Fibroblast of lung (primary cell): ENCODE data around the gene IGFALS. TPM values are rescaled to one million over a fixed set of nuclear protein-coding genes. Genes with fewer than 3 reads are reported as not detected.

Source experiments
- DNase-seq, 2 donors: peaks; one replicate each; pipeline versions ENCODE4 v3.0.0 to v3.0.0-alpha.2; 2010; ENCODE audit warnings: low read depth in 2 of 2
- H2AFZ ChIP-seq: 2 replicates; pipeline ENCODE4 v1.5.1; 2012; ENCODE audit warnings: low read length, control low read depth, inconsistent platforms
- H3K27ac ChIP-seq: 2 replicates; pipeline ENCODE4 v1.5.1; 2011; ENCODE audit warnings: low read length, control low read depth; ENCODE audit not compliant: insufficient read depth
- H3K27me3 ChIP-seq: 2 replicates; pipeline ENCODE4 v1.5.1; 2011; ENCODE audit warnings: mild to moderate bottlenecking, low read length; ENCODE audit not compliant: control insufficient read depth, insufficient read depth
- H3K36me3 ChIP-seq: 2 replicates; pipeline ENCODE4 v1.5.1; 2011; ENCODE audit warnings: low read length; ENCODE audit not compliant: control insufficient read depth, insufficient read depth
- H3K4me1 ChIP-seq: 2 replicates; pipeline ENCODE4 v1.5.1; 2011; ENCODE audit warnings: low read length; ENCODE audit not compliant: control insufficient read depth, insufficient read depth; ENCODE audit errors: extremely low read depth
- H3K4me2 ChIP-seq: 2 replicates; pipeline ENCODE4 v1.5.1; 2011; ENCODE audit warnings: low read length, control low read depth; ENCODE audit not compliant: insufficient read depth; ENCODE audit errors: extremely low read depth
- H3K4me3 ChIP-seq, 4 experiments: fragments of 200-600 bp in 1 of 4; sonication (generic) in 1 of 4; replicated peaks in 1 of 4; 2 replicates each; pipeline ENCODE4 v1.5.1; 2011 to 2016; ENCODE audit warnings: low read length in 4 of 4, low read depth in 3 of 4, mild to moderate bottlenecking in 3 of 4, control low read depth in 2 of 4, inconsistent platforms in 1 of 4, mixed read lengths in 1 of 4; ENCODE audit not compliant: insufficient read depth in 1 of 4; ENCODE audit errors: control extremely low read depth in 1 of 4
- H3K79me2 ChIP-seq: 2 replicates; pipeline ENCODE4 v1.5.1; 2012; ENCODE audit warnings: mild to moderate bottlenecking, low read length, inconsistent platforms; ENCODE audit not compliant: control insufficient read depth, insufficient read depth
- H3K9ac ChIP-seq: 2 replicates; pipeline ENCODE4 v1.5.1; 2011; ENCODE audit warnings: mild to moderate bottlenecking, low read length, control low read depth; ENCODE audit not compliant: insufficient read depth
- H3K9me3 ChIP-seq: 2 replicates; pipeline ENCODE4 v1.5.1; 2012; ENCODE audit warnings: low read depth, low read length; ENCODE audit not compliant: control insufficient read depth, insufficient read depth
- H4K20me1 ChIP-seq: 2 replicates; pipeline ENCODE4 v1.5.1; 2011; ENCODE audit warnings: low read length; ENCODE audit not compliant: control insufficient read depth, insufficient read depth; ENCODE audit errors: extremely low read depth
- EZH2 ChIP-seq: IDR thresholded peaks from 2 replicates; pipeline ENCODE4 v1.5.1; 2012; ENCODE audit warnings: low read length, control low read depth, mild to moderate bottlenecking; ENCODE audit errors: missing control alignments
- polyA plus RNA-seq, 2 donors: library from polyadenylated mRNA; depleted of rRNA in 1 of 2; stranded (reverse) in 1 of 2; unstranded in 1 of 2; fragments of >200 nt; gene quantifications; 2 replicates each; pipeline ENCODE4 v1.2.1, GENCODE V29; 2011 to 2012; ENCODE audit warnings: missing spikeins in 1 of 2
- total RNA-seq: library from RNA; depleted of rRNA; stranded (reverse); fragments of >200 nt; gene quantifications from 2 replicates; pipeline ENCODE4 v1.2.1, GENCODE V29; 2014
- TF ChIP-seq, protein P1 (sequence below), 2 donors: IDR thresholded peaks in 1 of 2; conservative IDR thresholded peaks in 1 of 2; 1 replicate in 1 of 2; 2 replicates in 1 of 2; pipeline ENCODE4 v1.5.1; 2011 to 2012; ENCODE audit warnings: low read length in 2 of 2, control low read depth in 1 of 2, inconsistent platforms in 1 of 2, low read depth in 1 of 2, mild to moderate bottlenecking in 1 of 2

Gene IGFALS
- total and polyA plus RNA-seq, 2 donors (not counting 1 experiment from before 2014, with no cell fraction given) = not detected

DNA sequence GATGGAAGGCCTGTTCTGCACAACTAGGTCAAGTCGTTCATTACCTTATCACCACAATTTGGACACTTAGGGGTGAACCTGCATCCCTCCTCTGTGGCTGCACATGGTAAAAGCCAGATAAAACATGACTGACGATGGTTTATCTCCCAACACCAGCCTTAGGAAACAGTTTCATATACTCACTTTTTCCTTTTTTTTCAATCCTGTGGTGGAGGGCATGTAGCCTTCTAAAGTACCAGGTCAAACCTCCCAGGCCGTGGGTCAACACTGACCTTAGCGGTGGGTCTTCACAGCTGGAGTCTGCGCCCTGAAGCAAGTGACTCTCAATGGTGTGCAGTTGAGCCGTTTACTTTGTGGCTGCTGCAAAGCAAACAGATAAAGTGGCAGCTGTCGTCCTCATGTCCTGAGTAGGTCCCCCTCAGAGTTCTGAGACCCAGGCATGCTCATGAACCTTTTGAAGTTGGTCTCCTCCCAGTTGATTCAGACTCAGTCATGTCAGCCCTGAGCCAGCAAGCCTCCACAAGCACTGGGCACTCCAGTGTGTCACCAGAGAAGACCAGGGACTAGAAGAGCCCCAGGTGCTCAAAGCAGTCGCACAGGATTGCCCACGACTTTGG lies 39.4 kb upstream of the IGFALS start:
- H3K4me3 ChIP-seq = no peak overlapping the region
- H3K27me3 ChIP-seq = no peaks in the 10 kb centered on the region
- TF ChIP-seq, protein P1, sequence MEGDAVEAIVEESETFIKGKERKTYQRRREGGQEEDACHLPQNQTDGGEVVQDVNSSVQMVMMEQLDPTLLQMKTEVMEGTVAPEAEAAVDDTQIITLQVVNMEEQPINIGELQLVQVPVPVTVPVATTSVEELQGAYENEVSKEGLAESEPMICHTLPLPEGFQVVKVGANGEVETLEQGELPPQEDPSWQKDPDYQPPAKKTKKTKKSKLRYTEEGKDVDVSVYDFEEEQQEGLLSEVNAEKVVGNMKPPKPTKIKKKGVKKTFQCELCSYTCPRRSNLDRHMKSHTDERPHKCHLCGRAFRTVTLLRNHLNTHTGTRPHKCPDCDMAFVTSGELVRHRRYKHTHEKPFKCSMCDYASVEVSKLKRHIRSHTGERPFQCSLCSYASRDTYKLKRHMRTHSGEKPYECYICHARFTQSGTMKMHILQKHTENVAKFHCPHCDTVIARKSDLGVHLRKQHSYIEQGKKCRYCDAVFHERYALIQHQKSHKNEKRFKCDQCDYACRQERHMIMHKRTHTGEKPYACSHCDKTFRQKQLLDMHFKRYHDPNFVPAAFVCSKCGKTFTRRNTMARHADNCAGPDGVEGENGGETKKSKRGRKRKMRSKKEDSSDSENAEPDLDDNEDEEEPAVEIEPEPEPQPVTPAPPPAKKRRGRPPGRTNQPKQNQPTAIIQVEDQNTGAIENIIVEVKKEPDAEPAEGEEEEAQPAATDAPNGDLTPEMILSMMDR (conservative IDR thresholded peaks at IDR 0.05 in 1 of 2, IDR thresholded peaks at IDR 0.05 in 1 of 2; ENCODE audit: low read depth in 1 of 2, low read length in 2 of 2) = no peak
- TF ChIP-seq EZH2 = no peak
- H4K20me1 ChIP-seq = no peaks in the 10 kb centered on the region
- no peak overlapping the region for H2AFZ ChIP-seq
- peaks cover 16% of the 10 kb centered on the region for H3K79me2 ChIP-seq
- no peak for DNase-seq
- no peaks in the 10 kb centered on the region for H3K9me3 ChIP-seq
- no peak overlapping the region for H3K9ac ChIP-seq
- no peak overlapping the region for H3K4me2 ChIP-seq
- no peak overlapping the region for H3K27ac ChIP-seq
- peaks cover 3% of the 10 kb centered on the region for H3K36me3 ChIP-seq
- peaks cover 7% of the 10 kb centered on the region for H3K4me1 ChIP-seq

DNA sequence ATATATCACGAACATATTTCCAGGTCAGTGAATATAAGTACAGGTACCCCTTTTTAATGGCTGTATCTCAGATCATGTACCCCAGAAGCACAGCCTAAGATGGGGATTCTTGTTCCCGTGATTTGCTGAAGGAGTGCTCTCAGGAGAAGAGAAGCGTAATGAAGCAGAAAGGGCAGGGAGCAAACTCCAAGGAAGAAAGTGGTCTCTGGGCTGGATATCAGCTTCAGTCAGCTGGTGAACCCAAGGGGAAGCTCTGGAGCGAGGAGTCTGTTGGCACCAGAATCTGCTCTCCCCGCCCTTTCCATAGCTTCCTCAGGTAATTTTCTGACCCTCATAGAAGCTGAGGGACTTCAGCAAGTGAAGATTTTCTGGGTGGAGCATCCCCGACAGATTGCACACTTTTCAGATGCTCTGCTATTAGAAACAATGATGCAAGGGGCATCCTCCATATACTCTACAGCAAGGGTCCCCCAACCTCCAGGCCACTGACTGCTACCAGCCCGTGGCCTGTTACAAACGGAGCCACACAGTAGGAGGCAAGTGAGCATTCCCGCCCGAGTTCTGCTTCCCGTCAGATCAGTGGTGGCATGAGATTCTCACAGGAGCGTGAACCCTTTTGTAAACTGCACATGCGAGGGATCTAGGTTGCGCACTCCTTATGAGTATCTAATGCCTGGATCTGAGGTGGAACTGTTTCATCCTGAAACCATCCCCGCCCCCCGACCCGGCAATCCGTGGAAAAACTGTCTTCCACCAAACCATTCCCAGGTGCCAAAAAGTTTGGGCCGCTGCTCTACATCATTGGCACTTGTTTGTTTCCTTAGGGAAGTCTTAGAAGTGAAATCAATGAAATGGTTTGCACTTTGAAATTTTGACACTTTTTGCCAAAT lies 37.9 kb upstream of the IGFALS start:
- no peak overlapping the region for H2AFZ ChIP-seq
- H3K79me2 ChIP-seq = peaks cover 24% of the 10 kb centered on the region
- peaks cover 7% of the 10 kb centered on the region for H3K4me1 ChIP-seq
- no peak overlapping the region for H3K9ac ChIP-seq
- no peak for DNase-seq
- H3K27ac ChIP-seq = no peak overlapping the region
- H3K9me3 ChIP-seq = no peaks in the 10 kb centered on the region
- no peaks in the 10 kb centered on the region for H4K20me1 ChIP-seq
- H3K4me2 ChIP-seq = no peak overlapping the region
- peaks cover 3% of the 10 kb centered on the region for H3K36me3 ChIP-seq
- H3K27me3 ChIP-seq = no peaks in the 10 kb centered on the region
- TF ChIP-seq, protein P1 (conservative IDR thresholded peaks at IDR 0.05 in 1 of 2, IDR thresholded peaks at IDR 0.05 in 1 of 2; ENCODE audit: low read depth in 1 of 2, low read length in 2 of 2) = no peak
- TF ChIP-seq EZH2 = no peak
- H3K4me3 ChIP-seq = no peak overlapping the region

DNA sequence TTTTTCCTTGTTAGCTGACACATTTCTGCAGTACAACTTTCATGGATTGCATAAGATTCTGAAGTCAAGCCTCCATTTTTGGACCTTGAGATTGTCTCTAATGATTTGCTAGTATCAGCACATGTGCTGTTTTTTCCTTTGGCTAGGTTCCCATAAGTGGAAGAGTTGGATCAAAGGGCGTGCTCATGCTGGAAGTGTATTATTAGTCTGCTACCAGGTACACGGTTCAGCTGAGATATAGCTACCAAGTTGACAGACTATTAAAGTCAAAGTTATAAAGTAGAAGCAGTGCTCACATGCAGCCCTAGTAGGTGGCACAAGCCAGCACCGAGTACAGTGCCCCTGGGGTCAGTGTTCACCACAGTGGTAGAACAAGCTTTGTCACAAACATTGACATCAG lies 36.7 kb upstream of the IGFALS start:
- Histone ChIP-seq H3K79me2 (peaks cover 25% of the 10 kb centered on the region), H3K4me2 (no peak overlapping the region), H3K9me3 (no peaks in the 10 kb centered on the region), H3K4me3 (no peak overlapping the region), H3K4me1 (peaks cover 7% of the 10 kb centered on the region), H4K20me1 (no peaks in the 10 kb centered on the region), H3K9ac (no peak overlapping the region), H3K27me3 (no peaks in the 10 kb centered on the region), H3K27ac (no peak overlapping the region), H3K36me3 (peaks cover 3% of the 10 kb centered on the region), H2AFZ (no peak overlapping the region)
- TF ChIP-seq, protein P1 (conservative IDR thresholded peaks at IDR 0.05 in 1 of 2, IDR thresholded peaks at IDR 0.05 in 1 of 2; ENCODE audit: low read depth in 1 of 2, low read length in 2 of 2) = no peak
- no peak for TF ChIP-seq EZH2
- peak in 1 of 2 donors; percentile 21 for DNase-seq
